Dermis microvascular lymphatic vessel endothelial cell (primary cell): ENCODE results near the gene EFNA4. TPM values are rescaled to one million over a fixed set of nuclear protein-coding genes. Genes with fewer than 3 reads are reported as not detected.
"Not testable (repeated sequence)": the region's sequence is repeated elsewhere in the genome, so short reads cannot be mapped to it uniquely, and the experiment has no call there.

Experiments
- DNase-seq, 2 donors: peaks; one replicate each; pipeline versions ENCODE4 v3.0.0 to v3.0.0-alpha.2; 2010; ENCODE audit warnings: low read depth in 2 of 2
- total RNA-seq: library from RNA; depleted of rRNA; stranded (reverse); fragments of >200 nt; gene quantifications from 2 replicates; pipeline ENCODE4 v1.2.1, GENCODE V29; 2014

Gene EFNA4
- total RNA-seq, 1 donor from 2014 or later, result 12.2 TPM

DNA sequence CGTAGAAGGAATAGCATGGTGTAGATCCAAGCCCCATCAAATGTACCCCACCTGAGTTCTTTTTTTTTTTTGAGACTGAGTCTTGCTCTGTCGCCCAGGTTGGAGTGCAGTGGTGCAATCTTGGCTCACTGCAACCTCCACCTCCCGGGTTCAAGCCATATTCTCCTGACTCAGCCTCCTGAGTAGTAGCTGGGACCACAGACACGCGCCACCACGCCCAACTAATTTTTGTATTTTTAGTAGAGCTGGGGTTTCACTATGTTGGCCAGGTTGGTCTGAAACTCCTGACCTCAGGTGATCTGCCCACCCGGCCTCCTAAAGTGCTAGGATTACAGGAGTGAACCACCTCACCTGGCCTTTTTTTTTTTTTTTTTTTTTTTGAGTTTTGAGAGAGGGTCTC, 54.5 kb downstream of the EFNA4 start:
- DNase-seq, result not testable (repeated sequence)

Other genes with a start within 250 kb of the EFNA4 start
- 1.0 and 1.8 TPM in 2 replicates for gene KCNN3, start 193.5 kb upstream of the EFNA4 start, total RNA-seq
- gene PMVK, start 127.0 kb upstream of the EFNA4 start, total RNA-seq, result 8.6 and 12.0 TPM in 2 replicates
- 83.6 and 101 TPM in 2 replicates for gene PBXIP1, start 107.6 kb upstream of the EFNA4 start, total RNA-seq
- gene PYGO2, start 102.0 kb upstream of the EFNA4 start, total RNA-seq, result 6.6 and 12.6 TPM in 2 replicates
- gene SHC1, start 93.0 kb upstream of the EFNA4 start, total RNA-seq, result 217 and 297 TPM in 2 replicates
- 63.2 and 73.7 TPM in 2 replicates for gene CKS1B, start 89.1 kb upstream of the EFNA4 start, total RNA-seq
- gene FLAD1, start 80.4 kb upstream of the EFNA4 start, total RNA-seq, result 17.1 and 21.5 TPM in 2 replicates
- gene LENEP, start 70.2 kb upstream of the EFNA4 start, total RNA-seq, result 0.13 and 0.38 TPM in 2 replicates
- 6.3 and 10.6 TPM in 2 replicates for gene ZBTB7B, start 60.9 kb upstream of the EFNA4 start, total RNA-seq
- gene DCST2, start 30.0 kb upstream of the EFNA4 start, total RNA-seq, result under 0.01 and 0.13 TPM in 2 replicates
- gene DCST1, start 29.9 kb upstream of the EFNA4 start, total RNA-seq, result not detected in 2 replicates
- gene ADAM15, start 12.4 kb upstream of the EFNA4 start, total RNA-seq, result 176 and 178 TPM in 2 replicates
- 1.3 and 1.6 TPM in 2 replicates for gene EFNA3, start 15.1 kb downstream of the EFNA4 start, total RNA-seq
- gene EFNA1, start 64.1 kb downstream of the EFNA4 start, total RNA-seq, result 132 and 215 TPM in 2 replicates
- gene SLC50A1, start 72.1 kb downstream of the EFNA4 start, total RNA-seq, result 48.5 and 48.7 TPM in 2 replicates
- gene DPM3, start 76.8 kb downstream of the EFNA4 start, total RNA-seq, result 24.7 and 40.4 TPM in 2 replicates
- 126 and 157 TPM in 2 replicates for gene KRTCAP2, start 109.6 kb downstream of the EFNA4 start, total RNA-seq
- gene TRIM46, start 110.1 kb downstream of the EFNA4 start, total RNA-seq, result 1.8 and 1.9 TPM in 2 replicates
- 11.0 and 19.5 TPM in 2 replicates for gene THBS3, start 144.2 kb downstream of the EFNA4 start, total RNA-seq
- gene MTX1, start 145.0 kb downstream of the EFNA4 start, total RNA-seq, result 32.7 and 36.1 TPM in 2 replicates
- gene ENTREP3, start 191.7 kb downstream of the EFNA4 start, total RNA-seq, result 3.0 and 4.2 TPM in 2 replicates
- gene SCAMP3, start 198.6 kb downstream of the EFNA4 start, total RNA-seq, result 24.8 and 46.4 TPM in 2 replicates
- 13.6 and 23.4 TPM in 2 replicates for gene CLK2, start 209.8 kb downstream of the EFNA4 start, total RNA-seq
- gene HCN3, start 213.7 kb downstream of the EFNA4 start, total RNA-seq, result 0.38 and 0.51 TPM in 2 replicates
- under 0.01 TPM in 1 of 2 replicates, not detected in the other for gene PKLR, start 237.7 kb downstream of the EFNA4 start, total RNA-seq
- gene FDPS, start 245.1 kb downstream of the EFNA4 start, total RNA-seq, result 401 and 490 TPM in 2 replicates